GM12892 (cell line): ENCODE results near the gene RFX1.

Experiments
- DNase-seq: peaks from one replicate; pipeline ENCODE4 v3.0.0; 2011; ENCODE audit not compliant: insufficient read length
- FAIRE-seq: peaks from 2 replicates; lab custom pipeline; 2011; peaks lifted over from hg19 to GRCh38; lab: Jason Lieb, UNC
- POLR2A ChIP-seq: IDR thresholded peaks from 2 replicates; pipeline ENCODE4 v1.6.1; 2011; ENCODE audit warnings: low read depth, low read length, control low read depth
- POLR2AphosphoS5 ChIP-seq: IDR thresholded peaks from 2 replicates; pipeline ENCODE4 v1.6.1; 2011; ENCODE audit warnings: low read depth, low read length, control low read depth
- TAF1 ChIP-seq: IDR thresholded peaks from 2 replicates; pipeline ENCODE4 v1.6.1; 2011; ENCODE audit warnings: low read depth, mild to moderate bottlenecking, control low read depth, low read length, borderline replicate concordance

The RFX1 gene

GRCh38 chr19:14019100-14019499 is 13.0 kb upstream of the RFX1 start:
- no peak for TF ChIP-seq TAF1
- TF ChIP-seq POLR2A, result no peak
- no peak for TF ChIP-seq POLR2AphosphoS5
- FAIRE-seq, result peak; percentile 46
- DNase-seq, result no peak

GRCh38 chr19:14015524-14016035 is 9.5 kb upstream of the RFX1 start:
- FAIRE-seq (peak; percentile 84), DNase-seq (peak; percentile 42)
- no peak for TF ChIP-seq POLR2A
- TF ChIP-seq POLR2AphosphoS5, result no peak
- no peak for TF ChIP-seq TAF1

DNA sequence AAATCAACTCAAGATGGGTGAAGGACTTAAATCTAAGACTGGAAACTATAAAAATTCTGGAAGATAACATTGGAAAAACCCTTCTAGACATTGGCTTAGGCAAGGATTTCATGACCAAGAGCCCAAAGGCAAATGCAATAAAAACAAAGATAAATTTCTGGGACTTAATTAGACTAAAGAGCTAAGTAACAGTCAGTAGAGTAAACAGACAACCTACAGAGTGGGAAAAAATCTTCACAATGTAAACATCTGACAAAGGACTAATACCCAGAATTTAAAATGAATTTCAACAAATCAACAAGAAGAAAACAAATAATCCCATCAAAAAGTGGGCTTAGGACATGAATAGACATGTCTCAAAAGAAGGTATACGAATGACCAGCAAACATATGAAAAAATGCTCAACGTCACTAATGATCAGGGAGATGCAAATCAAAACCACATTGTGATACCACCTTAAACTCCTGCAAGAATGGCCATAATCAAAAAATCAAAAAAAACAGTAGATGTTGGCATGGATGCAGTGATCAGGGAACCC is 6.3 kb upstream of the RFX1 start:
- DNase-seq, result no peak
- TF ChIP-seq POLR2AphosphoS5 (no peak), TAF1 (no peak), POLR2A (no peak)
- FAIRE-seq, result no peak

GRCh38 chr19:14006766-14007562 is 844 bp upstream of the RFX1 start:
- DNase-seq, result no peak
- no peak for FAIRE-seq
- TF ChIP-seq POLR2AphosphoS5 (peak; percentile 50; the same call in 1 of the 2 replicates), POLR2A (peak; percentile 81), TAF1 (peak; percentile 35; the same call in 1 of the 2 replicates)

GRCh38 chr19:14005349-14006084 is 603 bp downstream of the RFX1 start:
- peak; percentile 69; the same call in 1 of the 2 replicates for TF ChIP-seq POLR2A
- no peak for TF ChIP-seq POLR2AphosphoS5
- TF ChIP-seq TAF1, result no peak
- FAIRE-seq, result peak; percentile 82

DNA sequence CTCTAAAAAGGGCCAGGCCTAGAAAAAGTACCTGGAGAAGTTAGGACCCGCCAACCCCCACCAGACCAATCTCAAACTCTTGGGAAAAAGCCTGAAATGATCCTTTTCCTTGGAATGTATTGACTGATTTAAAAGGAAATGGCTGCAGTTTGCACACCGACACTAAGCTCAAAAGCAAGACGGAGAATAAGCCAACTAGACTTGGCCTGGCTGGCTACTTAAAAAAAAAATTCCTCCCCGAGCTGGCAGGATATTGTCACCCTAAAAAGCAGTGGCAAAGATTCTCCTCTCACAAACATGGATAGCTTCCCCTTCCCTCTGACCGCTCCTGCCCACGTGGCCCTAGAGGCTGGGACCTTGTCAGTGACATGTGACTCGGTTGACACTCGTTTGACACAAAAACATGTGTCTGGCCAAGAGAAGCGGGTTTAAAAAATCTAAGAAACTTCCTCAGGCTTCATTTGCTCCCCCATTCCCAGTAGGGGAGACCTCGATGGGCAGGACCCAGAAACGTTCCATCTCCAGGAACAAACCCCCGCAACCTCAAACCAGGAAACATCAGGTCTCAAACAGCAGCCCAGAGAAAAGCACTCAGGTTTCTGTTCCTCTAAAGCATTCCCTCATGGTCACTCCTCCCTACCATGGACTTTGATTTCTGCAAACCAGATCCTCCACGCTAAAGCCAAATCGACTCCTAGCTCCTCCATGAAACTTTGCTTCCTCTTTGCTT is 1.3 kb downstream of the RFX1 start:
- FAIRE-seq (peak; percentile 87), DNase-seq (no peak)
- TF ChIP-seq POLR2A (no peak), TAF1 (no peak), POLR2AphosphoS5 (no peak)

More at GRCh38 chr19:14005349-14006084, 603 bp downstream of the RFX1 start:
- peak; percentile 66 for DNase-seq

DNA sequence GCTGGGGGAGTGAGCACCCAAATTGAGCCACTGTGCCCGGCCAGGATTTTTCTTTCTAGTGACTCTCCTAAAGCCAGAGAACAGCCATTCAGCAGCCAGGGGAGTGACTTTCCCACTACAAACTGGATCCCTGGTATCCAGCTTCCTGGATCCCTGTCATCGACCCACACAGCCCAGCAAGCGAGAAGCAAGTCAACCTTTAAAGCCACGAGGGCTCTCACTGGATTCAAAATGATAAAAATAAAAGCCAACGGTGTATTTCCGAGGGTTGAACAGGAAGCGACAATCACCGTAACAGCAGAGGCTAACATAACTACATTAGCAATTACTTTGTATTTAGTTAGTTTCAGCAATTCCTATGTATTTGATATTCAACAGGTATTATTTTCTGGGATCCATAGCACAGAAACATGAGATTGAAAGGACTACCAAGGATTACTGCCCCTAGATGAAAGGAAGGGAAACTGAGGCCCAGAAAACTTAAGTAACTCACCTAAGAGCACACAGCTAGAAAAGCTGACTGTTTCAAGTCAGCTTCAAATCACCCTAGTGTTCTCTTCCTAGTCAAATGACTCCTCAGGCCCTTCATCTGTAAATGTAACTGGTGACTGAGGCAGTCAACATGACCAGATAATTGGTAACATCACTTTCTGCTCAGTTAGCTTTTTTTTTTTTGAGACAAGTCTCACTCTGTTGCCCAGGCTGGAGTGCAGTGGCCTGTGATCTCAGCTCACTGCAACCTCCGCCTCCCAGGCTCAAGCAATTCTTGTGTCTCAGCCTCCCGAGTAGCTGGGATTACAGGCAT is 2.7 kb downstream of the RFX1 start:
- FAIRE-seq, result no peak
- TF ChIP-seq POLR2A (no peak), TAF1 (no peak), POLR2AphosphoS5 (no peak)
- DNase-seq, result no peak

- FAIRE-seq, result peak; percentile 40
- DNase-seq, result no peak
- TF ChIP-seq POLR2AphosphoS5 (no peak), POLR2A (no peak), TAF1 (no peak)
Measured at GRCh38 chr19:14002571-14003250, 3.4 kb downstream of the RFX1 start.

DNA sequence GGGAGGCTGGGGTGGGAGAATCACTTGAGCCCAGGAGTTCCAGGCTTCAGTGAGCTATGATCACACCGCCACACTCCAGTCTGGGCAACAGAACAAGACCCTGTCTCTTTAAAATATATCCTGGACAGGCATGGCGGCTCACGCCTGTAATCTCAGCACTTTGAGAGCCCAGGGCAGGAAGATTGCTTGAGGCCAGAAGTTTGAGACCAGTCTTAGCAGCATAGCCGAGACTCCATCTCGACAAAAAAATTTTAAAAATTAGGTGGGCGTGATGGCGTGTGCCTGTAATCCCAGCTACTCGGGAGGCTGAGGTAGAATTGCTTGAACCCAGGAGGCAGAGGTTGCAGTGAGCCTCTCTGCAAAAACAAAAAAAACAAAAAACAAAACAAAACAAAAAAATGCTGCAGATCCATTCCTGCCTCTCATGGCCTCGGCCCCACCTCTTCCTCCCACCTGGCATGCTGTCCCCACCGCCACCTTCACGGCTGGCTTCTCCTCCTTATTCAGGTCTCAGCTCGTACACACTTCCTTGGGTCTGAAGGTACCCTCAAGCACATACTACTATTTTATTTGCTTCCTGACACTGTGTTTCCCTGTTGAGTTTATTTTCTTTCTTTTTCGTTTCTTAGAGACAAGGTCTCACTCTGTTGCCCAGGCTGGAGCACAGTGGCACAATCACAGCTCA is 5.3 kb downstream of the RFX1 start:
- no peak for FAIRE-seq
- TF ChIP-seq POLR2A (no peak), POLR2AphosphoS5 (no peak), TAF1 (no peak)
- no peak for DNase-seq
